ENCODE data around the gene RIMS3.
"Not testable (repeated sequence)": the region's sequence is repeated elsewhere in the genome, so short reads cannot be mapped to it uniquely, and the experiment has no call there.

RIMS3 gene

GRCh38 chr1:40651138-40651857, 14.2 kb downstream of the RIMS3 start:
- DNase-seq: no peak

- no peak for DNase-seq
These were observed 15.4 kb downstream of the RIMS3 start for GRCh38 chr1:40650075-40650474.

GRCh38 chr1:40649592-40649930, 15.9 kb downstream of the RIMS3 start:
- DNase-seq: no peak

GRCh38 chr1:40648928-40649591, 16.4 kb downstream of the RIMS3 start:
- DNase-seq: no peak

GRCh38 chr1:40648200-40648599, 17.3 kb downstream of the RIMS3 start:
- no peak for DNase-seq

- DNase-seq: no peak
These were observed 19.2 kb downstream of the RIMS3 start for GRCh38 chr1:40646315-40646714.

GRCh38 chr1:40645118-40645680, 20.3 kb downstream of the RIMS3 start:
- no peak for DNase-seq

GRCh38 chr1:40641601-40642242, 23.8 kb downstream of the RIMS3 start:
- no peak for DNase-seq

GRCh38 chr1:40640314-40641076, 25.0 kb downstream of the RIMS3 start:
- no peak for DNase-seq

- no peak for DNase-seq
These were observed 27.1 kb downstream of the RIMS3 start for GRCh38 chr1:40638097-40639036.

- no peak for DNase-seq
These were observed 27.9 kb downstream of the RIMS3 start for GRCh38 chr1:40637470-40638007.

GRCh38 chr1:40636777-40637176, 28.7 kb downstream of the RIMS3 start:
- DNase-seq: no peak

GRCh38 chr1:40635763-40636500, 29.6 kb downstream of the RIMS3 start:
- no peak for DNase-seq

- no peak for DNase-seq
These were observed 30.4 kb downstream of the RIMS3 start for GRCh38 chr1:40634901-40635655.

GRCh38 chr1:40633931-40634376, 31.5 kb downstream of the RIMS3 start:
- DNase-seq: no peak

GRCh38 chr1:40633523-40633922, 32.0 kb downstream of the RIMS3 start:
- DNase-seq: no peak

- peak in 1 of 2 experiments; percentile 11 for DNase-seq
These were observed 34.8 kb downstream of the RIMS3 start for GRCh38 chr1:40630488-40631223.

GRCh38 chr1:40629546-40629945, 35.9 kb downstream of the RIMS3 start:
- not testable (repeated sequence) for DNase-seq

- DNase-seq: no peak
These were observed 36.6 kb downstream of the RIMS3 start for GRCh38 chr1:40628903-40629292.

All from activated CD4-positive, alpha-beta T cell treated with anti-CD3 and anti-CD28 coated beads, Interleukin-2, amount 50 U/mL, for 4 hours (primary cell).